WTC11 (cell line): Measurements from ENCODE around the gene RAB11FIP5. TPM values are rescaled to one million over a fixed set of nuclear protein-coding genes. Genes with fewer than 3 reads are reported as not detected.

Experiments
- ATAC-seq: fragments of 200-7000 bp; cut with Tn5 transposase; 2 replicates; pipeline ENCODE4 v1.10.0; 2021; ENCODE audit warnings: mild to moderate bottlenecking, moderate library complexity
- CTCF ChIA-PET: fragments of 300-600 bp; sonication (Branson Sonifier 250); formaldehyde crosslinking; loops from one replicate; lab custom pipeline; 2021; ENCODE audit warnings: antibody characterized with exemption; lab: Charles Lee
- POLR2A ChIA-PET: fragments of 350-600 bp; sonication (Branson Sonifier 250); formaldehyde crosslinking; loops from one replicate; lab custom pipeline; 2021; ENCODE audit warnings: antibody characterized with exemption; lab: Charles Lee
- DNase-seq: peaks from one replicate; pipeline ENCODE4 v3.0.0; 2021; ENCODE audit warnings: low spot score
- H3K27ac Mint-ChIP-seq: 2 replicates; pipeline ENCODE4 v1.8.0; 2021; ENCODE audit warnings: mixed read lengths
- H3K27me3 Mint-ChIP-seq: 2 replicates; pipeline ENCODE4 v1.8.0; 2021; ENCODE audit warnings: low read depth, mild to moderate bottlenecking, moderate library complexity, mixed read lengths
- H3K36me3 Mint-ChIP-seq: 2 replicates; pipeline ENCODE4 v1.8.0; 2021; ENCODE audit warnings: mixed read lengths
- H3K4me1 Mint-ChIP-seq: 2 replicates; pipeline ENCODE4 v1.8.0; 2022; ENCODE audit warnings: mixed read lengths
- H3K4me3 Mint-ChIP-seq: 2 replicates; pipeline ENCODE4 v1.8.0; 2021; ENCODE audit warnings: mild to moderate bottlenecking, moderate library complexity, mixed read lengths
- H3K9me3 Mint-ChIP-seq: 2 replicates; pipeline ENCODE4 v1.8.0; 2021; ENCODE audit warnings: mixed read lengths
- AFF4 ChIP-seq: sonication (generic); formaldehyde crosslinking; IDR thresholded peaks from 2 replicates; pipeline ENCODE4 v1.8.1; 2023; ENCODE audit warnings: mild to moderate bottlenecking, missing genetic modification reagents, borderline replicate concordance
- ARID4B ChIP-seq: sonication (generic); formaldehyde crosslinking; IDR thresholded peaks from 2 replicates; pipeline ENCODE4 v1.8.0; 2023; ENCODE audit warnings: missing genetic modification reagents, mild to moderate bottlenecking, borderline replicate concordance
- ATF1 ChIP-seq: sonication (generic); formaldehyde crosslinking; IDR thresholded peaks from 2 replicates; pipeline ENCODE4 v1.8.1; 2023; ENCODE audit warnings: mild to moderate bottlenecking, moderate library complexity, missing genetic modification reagents
- ESRRA ChIP-seq: sonication (generic); formaldehyde crosslinking; IDR thresholded peaks from 2 replicates; pipeline ENCODE4 v1.8.1; 2022; ENCODE audit warnings: mild to moderate bottlenecking, missing genetic modification reagents, borderline replicate concordance
- FOXP1 ChIP-seq: sonication (generic); formaldehyde crosslinking; IDR thresholded peaks from 2 replicates; pipeline ENCODE4 v1.8.0; 2022; ENCODE audit warnings: missing genetic modification reagents, mild to moderate bottlenecking, moderate library complexity, borderline replicate concordance
- MAX ChIP-seq: sonication (generic); formaldehyde crosslinking; IDR thresholded peaks from 2 replicates; pipeline ENCODE4 v1.8.0; 2022; ENCODE audit warnings: mild to moderate bottlenecking, missing genetic modification reagents
- NFE2L1 ChIP-seq: sonication (generic); formaldehyde crosslinking; IDR thresholded peaks from 2 replicates; pipeline ENCODE4 v1.8.1; 2023; ENCODE audit warnings: missing genetic modification reagents
- PRDM15 ChIP-seq: sonication (generic); formaldehyde crosslinking; IDR thresholded peaks from 2 replicates; pipeline ENCODE4 v1.8.0; 2022; ENCODE audit warnings: missing genetic modification reagents
- SMAD4 ChIP-seq: sonication (generic); formaldehyde crosslinking; IDR thresholded peaks from 2 replicates; pipeline ENCODE4 v1.8.0; 2022; ENCODE audit warnings: mild to moderate bottlenecking, missing genetic modification reagents
- SP1 ChIP-seq: sonication (generic); formaldehyde crosslinking; conservative IDR thresholded peaks from 2 replicates; pipeline ENCODE4 v1.8.1; 2022; ENCODE audit warnings: missing genetic modification reagents
- ZBTB43 ChIP-seq: sonication (generic); formaldehyde crosslinking; IDR thresholded peaks from 2 replicates; pipeline ENCODE4 v1.8.1; 2023; ENCODE audit warnings: mild to moderate bottlenecking, missing genetic modification reagents
- ZNF219 ChIP-seq: sonication (generic); formaldehyde crosslinking; IDR thresholded peaks from 2 replicates; pipeline ENCODE4 v1.8.0; 2023; ENCODE audit warnings: missing genetic modification reagents, mild to moderate bottlenecking, borderline replicate concordance
- ZNF317 ChIP-seq: sonication (generic); formaldehyde crosslinking; IDR thresholded peaks from 2 replicates; pipeline ENCODE4 v1.8.1; 2023; ENCODE audit warnings: low read depth, mild to moderate bottlenecking, moderate library complexity, missing genetic modification reagents, borderline replicate concordance
- ZNF396 ChIP-seq: fragments of 250-450 bp; sonication (Bioruptor Pico); IDR thresholded peaks from 2 replicates; pipeline ENCODE4 v1.8.0; 2021; ENCODE audit warnings: mild to moderate bottlenecking, moderate library complexity, borderline replicate concordance
- ZNF671 ChIP-seq: fragments of 250-450 bp; sonication (Bioruptor Pico); IDR thresholded peaks from 2 replicates; pipeline ENCODE4 v1.8.0; 2021; ENCODE audit warnings: mild to moderate bottlenecking
- ZSCAN18 ChIP-seq: fragments of 250-450 bp; sonication (Bioruptor Pico); IDR thresholded peaks from 2 replicates; pipeline ENCODE4 v2.1.2; 2022; ENCODE audit warnings: mild to moderate bottlenecking, moderate library complexity
- total RNA-seq: library from RNA; stranded (reverse); gene quantifications from 3 replicates; pipeline ENCODE4 v1.2.3, GENCODE V29; 2021
- TF ChIP-seq, protein P1 (sequence below): fragments of 250-450 bp; sonication (Bioruptor Pico); IDR thresholded peaks from 2 replicates; pipeline ENCODE4 v1.8.0; 2021; ENCODE audit warnings: mild to moderate bottlenecking

The RAB11FIP5 gene
- total RNA-seq, 1 experiment from 2014 or later: 16.0 TPM

DNA sequence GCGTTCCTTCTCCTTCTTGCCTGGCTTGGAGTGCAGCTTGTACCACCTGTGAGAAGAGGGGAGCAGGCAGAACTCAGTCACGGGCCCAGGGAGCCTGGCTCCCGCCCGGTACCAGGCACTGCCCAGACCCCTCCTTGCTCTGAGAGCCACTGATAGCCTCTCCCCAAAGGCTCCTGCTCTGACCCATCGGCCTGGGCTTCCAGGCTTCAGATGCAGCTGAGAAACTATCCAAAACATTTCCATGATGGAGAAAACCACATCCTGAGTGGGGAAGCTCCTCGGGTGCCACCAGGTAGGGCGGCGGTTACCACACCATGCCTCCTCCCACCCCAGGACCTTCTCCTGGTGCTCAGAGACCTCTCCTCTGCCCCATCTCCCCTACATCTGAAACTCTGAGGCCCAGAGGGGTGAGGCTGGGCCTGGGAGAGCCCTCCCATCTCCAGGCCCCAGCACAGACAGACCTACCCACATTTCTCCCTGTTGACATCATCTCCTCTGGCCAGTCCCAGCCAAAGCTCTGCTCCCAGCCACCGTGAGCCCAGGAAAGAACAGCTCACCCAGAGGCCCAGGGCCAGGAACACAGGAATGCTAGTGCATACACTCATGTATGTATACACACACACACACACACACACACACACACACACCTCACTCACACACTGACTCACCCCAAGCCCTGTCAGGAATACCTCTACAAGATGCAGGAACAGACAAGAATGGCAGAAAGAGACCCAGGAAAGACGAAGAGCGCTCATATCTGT, 23.3 kb downstream of the RAB11FIP5 start:
- Mint-ChIP-seq H3K36me3 (no peaks in the 10 kb centered on the region; the same call in 1 of the 2 replicates), H3K4me1 (peaks cover 7% of the 10 kb centered on the region; the same call in 1 of the 2 replicates), H3K9me3 (no peaks in the 10 kb centered on the region), H3K4me3 (no peak overlapping the region), H3K27ac (no peak overlapping the region; the same call in 1 of the 2 replicates), H3K27me3 (no peaks in the 10 kb centered on the region)
- POLR2A ChIA-PET: no interaction called here
- TF ChIP-seq ZNF396: no peak
- TF ChIP-seq ZSCAN18 (CRISPR knock-in tag): no peak
- no peak for TF ChIP-seq AFF4 (CRISPR knock-in tag)
- TF ChIP-seq ZNF671 (CRISPR knock-in tag): no peak
- no peak for TF ChIP-seq ATF1 (CRISPR knock-in tag)
- no peak for TF ChIP-seq MAX
- TF ChIP-seq PRDM15 (CRISPR knock-in tag): no peak
- TF ChIP-seq SP1: no peak
- no peak for TF ChIP-seq SMAD4 (CRISPR knock-in tag)
- DNase-seq (no peak), ATAC-seq (no peak)
- CTCF ChIA-PET: interaction anchor here (0.9 to 1.4 kb wide), 4 partner anchors 62 to 197 kb away, joined by 3 to 9 read pairs (median 4); no protein-coding TSS in a partner anchor

DNA sequence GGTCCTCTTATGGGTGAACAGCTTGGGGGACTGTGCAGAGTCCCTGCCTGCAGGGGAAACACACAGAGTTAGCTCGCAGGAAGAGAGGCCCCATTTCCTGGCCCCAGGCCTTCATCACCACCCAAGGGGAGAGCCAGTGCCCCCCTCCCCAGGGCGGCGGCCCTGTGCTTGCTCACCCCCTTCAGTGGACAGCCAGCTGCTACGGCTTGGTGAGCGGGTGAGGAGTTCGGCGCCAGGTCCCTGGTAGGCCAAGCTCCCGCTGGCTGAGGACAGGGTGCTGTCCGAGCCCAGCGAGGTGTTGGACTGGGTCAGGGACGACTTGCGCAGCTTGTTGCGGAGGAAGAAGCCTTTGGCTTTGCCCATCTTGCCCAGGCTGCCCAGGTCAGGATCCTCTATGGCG, 24.0 kb downstream of the RAB11FIP5 start:
- ChIA-PET CTCF (interaction anchor here (0.7 to 1.4 kb wide), 5 partner anchors 63 to 196 kb away, joined by 3 to 9 read pairs (median 4); no protein-coding TSS in a partner anchor), POLR2A (no interaction called here)
- Mint-ChIP-seq H3K4me1 (peaks cover 7% of the 10 kb centered on the region; the same call in 1 of the 2 replicates), H3K4me3 (no peak overlapping the region), H3K36me3 (peaks cover 3% of the 10 kb centered on the region; the same call in 1 of the 2 replicates), H3K27me3 (no peaks in the 10 kb centered on the region), H3K9me3 (no peaks in the 10 kb centered on the region), H3K27ac (no peak overlapping the region; the same call in 1 of the 2 replicates)
- DNase-seq: no peak
- no peak for ATAC-seq
- no peak for TF ChIP-seq ESRRA
- no peak for TF ChIP-seq FOXP1
- no peak for TF ChIP-seq ZBTB43
- TF ChIP-seq ZNF219 (CRISPR knock-in tag): no peak
- no peak for TF ChIP-seq ARID4B (CRISPR knock-in tag)
- no peak for TF ChIP-seq ZNF317 (CRISPR knock-in tag)
- TF ChIP-seq NFE2L1: no peak
- TF ChIP-seq, protein P1, sequence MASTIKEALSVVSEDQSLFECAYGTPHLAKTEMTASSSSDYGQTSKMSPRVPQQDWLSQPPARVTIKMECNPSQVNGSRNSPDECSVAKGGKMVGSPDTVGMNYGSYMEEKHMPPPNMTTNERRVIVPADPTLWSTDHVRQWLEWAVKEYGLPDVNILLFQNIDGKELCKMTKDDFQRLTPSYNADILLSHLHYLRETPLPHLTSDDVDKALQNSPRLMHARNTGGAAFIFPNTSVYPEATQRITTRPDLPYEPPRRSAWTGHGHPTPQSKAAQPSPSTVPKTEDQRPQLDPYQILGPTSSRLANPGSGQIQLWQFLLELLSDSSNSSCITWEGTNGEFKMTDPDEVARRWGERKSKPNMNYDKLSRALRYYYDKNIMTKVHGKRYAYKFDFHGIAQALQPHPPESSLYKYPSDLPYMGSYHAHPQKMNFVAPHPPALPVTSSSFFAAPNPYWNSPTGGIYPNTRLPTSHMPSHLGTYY: no peak
- no peak for TF ChIP-seq ZNF396
